GM12864 (cell line): Measurements from ENCODE around the gene AKAP13.
"Not testable (repeated sequence)": the region's sequence is repeated elsewhere in the genome, so short reads cannot be mapped to it uniquely, and the experiment has no call there.

ENCODE experiments used
- DNase-seq: peaks from one replicate; pipeline ENCODE4 v3.0.0-alpha.2; 2011; ENCODE audit warnings: low read depth
- H3K4me3 ChIP-seq: 2 replicates; pipeline ENCODE4 v1.5.1; 2011; ENCODE audit warnings: mild to moderate bottlenecking, low read depth, low read length, control low read depth
- CTCF ChIP-seq: IDR thresholded peaks from 2 replicates; pipeline ENCODE4 v1.5.1; 2011; ENCODE audit warnings: low read depth, mild to moderate bottlenecking, moderate library complexity, low read length, control low read depth, inconsistent platforms; ENCODE audit errors: missing control alignments

Gene AKAP13

DNA sequence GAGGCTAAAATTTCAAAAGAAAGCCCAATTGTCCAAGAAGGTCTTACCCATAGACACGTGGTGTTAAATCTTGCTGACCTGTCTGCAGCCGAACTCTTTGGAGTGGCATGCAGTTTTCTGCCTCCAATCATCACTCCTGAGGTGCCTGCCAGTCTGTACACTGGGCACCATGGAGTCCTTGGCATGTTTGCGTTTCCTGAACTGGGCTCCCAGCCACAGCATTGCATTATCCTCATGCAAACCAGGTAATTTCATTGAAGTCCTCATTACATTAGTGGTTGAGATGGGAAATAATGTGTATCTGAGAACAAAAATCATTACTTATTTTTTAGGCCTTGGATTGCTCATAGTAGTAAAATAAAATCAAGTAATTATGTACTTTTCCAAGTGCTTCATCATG is 152.3 kb downstream of the AKAP13 start:
- no peak for TF ChIP-seq CTCF
- no peak for DNase-seq
- H3K4me3 ChIP-seq, result no peak overlapping the region

DNA sequence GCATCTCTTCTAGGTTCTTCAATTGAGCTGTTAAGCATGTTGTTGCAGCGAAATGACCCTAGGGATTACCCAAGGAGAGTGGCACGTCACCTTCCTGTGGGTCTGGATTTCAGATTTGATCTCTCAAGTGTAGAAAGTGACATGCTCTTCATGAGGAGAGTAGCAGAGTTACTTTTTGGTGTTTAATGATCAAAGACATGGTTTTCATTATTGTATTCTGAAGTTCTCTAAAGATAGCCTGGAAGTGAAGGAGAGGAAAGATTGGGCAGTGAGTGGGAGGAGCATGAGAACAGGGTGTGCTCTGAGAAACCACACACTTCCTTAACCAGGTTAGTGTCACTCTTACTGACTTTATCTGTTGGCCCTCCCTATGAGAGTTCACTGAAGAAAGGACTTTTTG is 153.6 kb downstream of the AKAP13 start:
- no peak for DNase-seq
- H3K4me3 ChIP-seq, result no peak overlapping the region
- no peak for TF ChIP-seq CTCF

DNA sequence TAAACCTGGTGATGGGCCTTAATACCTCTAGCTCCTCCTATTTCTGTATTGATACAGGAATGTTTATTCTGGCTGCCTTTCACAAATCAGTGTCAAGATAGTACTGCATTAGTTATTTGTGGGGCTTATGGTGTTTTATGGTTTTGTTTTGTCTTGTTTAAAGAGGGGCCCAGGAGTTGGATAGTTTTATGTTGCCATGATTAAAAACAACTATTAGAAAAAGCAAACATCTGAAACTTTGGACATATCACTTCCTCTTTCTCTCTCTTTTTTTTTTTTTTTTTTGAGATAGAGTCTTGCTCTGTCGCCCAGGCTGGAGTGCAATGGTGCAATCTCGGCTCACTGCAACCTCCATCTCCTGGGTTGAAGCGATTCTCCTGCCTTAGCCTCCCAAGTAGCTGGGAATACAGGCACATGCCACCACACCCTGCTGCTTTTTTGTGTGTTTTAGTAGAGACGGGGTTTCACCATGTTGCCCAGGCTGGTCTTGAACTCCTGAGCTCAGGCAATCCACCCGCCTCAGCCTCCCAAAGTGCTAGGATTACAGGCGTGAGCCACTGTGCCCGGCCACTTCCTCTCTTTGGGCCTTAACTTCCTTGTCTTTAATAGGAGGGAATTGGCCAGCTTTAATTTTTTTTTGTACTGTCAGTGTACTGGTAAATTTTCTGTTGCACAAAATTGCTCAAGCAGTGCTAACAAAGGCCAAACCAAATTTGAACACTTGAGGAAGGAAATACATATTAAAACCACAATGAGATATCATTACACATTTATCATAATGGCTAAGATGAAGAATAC is 155.3 kb downstream of the AKAP13 start:
- DNase-seq, H3K4me3 ChIP-seq: not testable (repeated sequence)

- DNase-seq, result no peak
- H3K4me3 ChIP-seq, result no peak overlapping the region
These were observed 155.9 kb downstream of the AKAP13 start for GRCh38 chr15:85536341-85536740.

GRCh38 chr15:85539491-85539890 is 159.1 kb downstream of the AKAP13 start:
- no peak for DNase-seq
- H3K4me3 ChIP-seq, result no peak overlapping the region
- TF ChIP-seq CTCF, result no peak

More at GRCh38 chr15:85536341-85536740, 155.9 kb downstream of the AKAP13 start:
- TF ChIP-seq CTCF, result no peak

DNA sequence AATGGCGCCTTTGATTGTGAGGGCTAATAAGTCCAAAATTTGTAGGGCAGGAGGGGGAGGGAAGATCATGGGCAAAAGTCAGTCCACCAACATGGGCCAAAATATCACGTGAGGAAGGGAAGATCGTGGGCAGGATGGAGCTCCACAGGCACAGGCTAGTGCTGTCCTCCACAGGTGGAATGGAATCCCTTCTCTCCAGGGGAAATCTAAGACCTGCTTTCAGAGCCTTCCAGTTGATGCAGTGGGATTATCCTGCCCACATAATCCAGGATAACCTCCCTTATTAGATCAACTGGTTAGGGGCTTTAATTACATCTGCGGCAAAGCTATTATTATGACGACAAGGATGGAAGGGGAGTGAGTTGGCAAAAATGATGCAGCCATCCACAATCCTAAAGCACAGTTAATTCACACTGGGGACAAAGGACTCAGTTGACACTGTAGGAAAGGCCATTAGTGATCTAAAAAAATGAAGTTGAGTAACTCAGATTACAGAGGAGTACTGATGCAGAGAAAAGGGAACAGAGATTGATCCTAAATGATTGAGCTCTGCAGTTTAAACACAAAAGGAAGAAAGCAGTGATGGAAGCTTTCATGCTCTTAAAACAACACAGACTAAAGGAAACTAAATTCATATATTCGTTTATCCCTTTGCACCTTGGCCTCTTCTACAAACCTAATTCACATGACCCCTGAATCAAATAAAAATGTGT is 159.8 kb downstream of the AKAP13 start:
- no peak overlapping the region for H3K4me3 ChIP-seq
- TF ChIP-seq CTCF, result no peak
- DNase-seq, result no peak

- no peak for TF ChIP-seq CTCF
- DNase-seq, result no peak
- H3K4me3 ChIP-seq, result no peak overlapping the region
These were observed 161.3 kb downstream of the AKAP13 start for GRCh38 chr15:85541744-85542143.
